ENCODE results near the gene BASP1.
"Not testable (repeated sequence)": the region's sequence is repeated elsewhere in the genome, so short reads cannot be mapped to it uniquely, and the experiment has no call there.

BASP1 gene

DNA sequence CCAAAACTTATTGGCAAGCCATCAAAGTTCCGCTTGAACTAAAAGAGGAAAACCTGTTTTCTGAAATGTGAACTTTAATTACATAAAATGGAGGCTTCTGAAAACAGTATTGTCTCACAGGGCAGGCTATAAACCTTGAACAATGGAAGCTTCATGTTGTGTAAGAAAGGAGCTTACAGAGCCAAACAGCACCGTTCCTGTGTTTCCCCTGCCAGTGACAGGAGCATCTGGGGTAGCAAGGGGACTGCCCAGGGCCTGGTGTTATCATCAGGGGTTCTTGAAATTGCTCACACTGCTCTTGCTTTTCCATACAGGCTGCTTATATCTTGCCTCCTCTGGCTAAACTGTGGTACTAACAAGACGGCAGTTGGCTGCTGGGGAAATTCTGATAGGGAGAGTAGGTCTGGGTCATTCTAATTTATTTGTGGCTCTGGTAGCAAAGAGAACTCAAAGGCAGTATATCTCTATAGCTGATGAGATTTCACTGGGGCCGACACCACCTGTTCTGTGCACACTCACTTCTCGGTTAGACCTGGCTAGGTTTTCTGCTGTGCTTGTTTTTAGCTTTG is 40.4 kb downstream of the BASP1 start:
- DNase-seq, result no peak

DNA sequence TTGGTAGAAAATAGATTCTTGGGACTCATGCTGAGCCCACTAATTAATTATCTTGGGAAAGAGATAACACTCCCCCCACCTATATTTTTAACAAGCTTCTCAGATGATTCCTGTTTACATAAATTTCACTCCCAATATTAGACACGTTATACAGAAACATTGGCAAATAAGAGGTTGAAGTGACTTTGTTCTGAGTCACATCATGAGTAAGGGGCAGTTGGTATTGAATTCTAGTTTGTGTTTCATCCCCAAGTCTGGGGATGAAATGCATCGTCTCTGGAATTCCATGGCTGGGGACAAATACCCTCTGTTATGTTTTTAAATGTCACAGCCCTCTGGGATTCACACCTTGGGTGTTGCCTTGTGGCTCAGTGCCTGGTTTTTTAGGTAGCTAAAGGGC is 41.0 kb downstream of the BASP1 start:
- no peak for DNase-seq

DNA sequence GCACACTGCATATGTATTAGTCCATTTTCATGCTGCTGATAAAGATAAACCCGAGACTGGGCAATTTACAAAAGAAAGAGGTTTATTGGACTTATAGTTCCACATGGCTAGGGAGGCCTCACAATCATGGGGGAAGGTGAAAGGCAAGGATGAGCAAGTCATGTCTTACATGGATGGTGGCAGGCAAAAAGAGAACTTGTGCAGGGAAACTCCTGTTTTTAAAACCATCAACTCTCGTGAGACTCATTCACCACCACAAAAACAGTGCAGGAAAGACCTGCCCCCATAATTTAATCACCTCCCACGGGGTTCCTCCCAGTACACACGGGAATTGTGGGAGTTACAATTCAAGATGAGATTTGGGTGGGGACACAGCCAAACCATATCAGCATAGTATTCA is 41.6 kb downstream of the BASP1 start:
- DNase-seq, result not testable (repeated sequence)

DNA sequence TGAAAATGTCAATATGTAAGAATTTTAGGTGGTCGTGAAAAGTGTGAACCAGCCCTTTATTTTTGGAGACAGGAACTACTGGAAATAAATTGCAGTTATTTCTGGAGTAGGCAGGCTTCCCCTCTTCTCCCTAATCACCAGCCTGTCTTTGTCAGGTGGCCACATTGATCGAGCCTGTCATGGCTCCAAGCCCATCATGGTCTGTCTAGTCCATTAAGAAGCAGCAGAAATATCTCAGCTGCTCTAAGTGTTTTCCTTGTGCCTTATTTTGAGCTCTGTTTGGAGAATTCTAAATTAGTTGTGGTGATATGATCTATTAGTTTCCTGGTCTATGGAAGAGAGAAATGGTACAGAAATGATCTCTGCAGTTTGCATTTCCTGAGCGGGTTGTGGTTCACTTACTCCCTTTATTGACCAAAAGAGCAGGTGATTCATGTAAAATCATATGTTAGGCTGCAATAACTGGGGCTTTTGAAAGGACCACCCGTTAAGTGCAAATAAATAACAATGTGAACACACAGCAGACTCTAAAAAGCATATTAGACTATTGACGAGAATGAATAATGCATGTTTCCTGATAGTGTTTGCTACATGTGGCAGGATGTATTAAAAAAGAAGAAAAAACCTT is 42.3 kb downstream of the BASP1 start:
- DNase-seq, result peak; percentile 59

DNA sequence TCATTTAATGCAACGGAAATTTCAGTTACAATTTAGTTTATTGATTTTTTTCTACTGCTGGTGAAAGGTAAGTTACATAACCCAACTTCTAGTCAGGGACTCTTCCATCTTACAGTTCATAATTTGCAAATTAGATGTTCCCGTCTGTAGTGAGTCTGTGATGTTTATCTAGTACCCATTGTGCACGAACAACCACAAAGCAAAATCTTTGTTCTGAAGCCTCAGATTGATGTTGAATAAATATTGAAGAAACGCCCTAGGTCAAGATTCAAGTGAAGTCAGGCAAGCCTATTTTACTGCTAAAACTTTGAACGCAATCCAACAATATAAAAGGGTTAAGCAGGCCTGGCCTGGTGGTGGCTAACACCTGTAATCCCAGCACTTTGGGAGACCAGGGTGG is 43.1 kb downstream of the BASP1 start:
- peak; percentile 78 for DNase-seq

DNA sequence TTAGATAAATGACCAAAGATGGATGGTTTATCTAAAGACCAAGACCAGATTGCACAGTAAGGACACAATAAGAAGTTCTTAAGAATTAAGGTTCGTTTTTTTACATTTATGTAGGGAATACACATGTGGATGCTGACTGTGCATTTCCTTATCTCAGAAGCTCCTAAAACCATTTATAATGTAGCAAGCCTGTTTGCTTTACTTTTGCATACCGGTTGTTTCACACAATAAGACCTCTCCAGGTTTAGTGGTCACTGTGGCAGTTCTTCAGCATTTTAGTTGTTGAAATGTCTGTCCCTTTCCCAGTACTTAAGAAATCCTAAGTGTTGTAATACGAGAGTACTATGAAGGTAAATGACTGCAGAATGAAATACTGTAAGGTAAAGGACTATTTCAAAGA is 43.6 kb downstream of the BASP1 start:
- DNase-seq, result peak; percentile 50

DNA sequence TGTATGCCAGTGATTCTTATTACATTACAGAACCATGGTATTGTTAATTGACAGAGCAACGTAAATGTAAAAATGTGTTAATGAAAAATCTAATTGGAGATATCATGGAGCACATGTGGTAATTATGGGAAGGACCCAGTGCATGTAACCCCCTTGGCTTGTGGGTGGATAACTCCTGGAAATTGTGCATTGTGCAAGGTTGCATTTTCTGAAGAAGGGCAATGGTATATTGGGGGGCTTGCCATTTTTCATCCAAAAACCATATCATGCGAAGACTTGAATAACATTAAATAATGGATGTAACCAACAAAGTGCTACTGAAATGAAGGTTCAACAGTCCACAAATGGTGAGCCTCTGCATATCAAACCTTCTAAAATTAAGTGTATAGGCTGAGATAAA is 47.6 kb downstream of the BASP1 start:
- no peak for DNase-seq

DNA sequence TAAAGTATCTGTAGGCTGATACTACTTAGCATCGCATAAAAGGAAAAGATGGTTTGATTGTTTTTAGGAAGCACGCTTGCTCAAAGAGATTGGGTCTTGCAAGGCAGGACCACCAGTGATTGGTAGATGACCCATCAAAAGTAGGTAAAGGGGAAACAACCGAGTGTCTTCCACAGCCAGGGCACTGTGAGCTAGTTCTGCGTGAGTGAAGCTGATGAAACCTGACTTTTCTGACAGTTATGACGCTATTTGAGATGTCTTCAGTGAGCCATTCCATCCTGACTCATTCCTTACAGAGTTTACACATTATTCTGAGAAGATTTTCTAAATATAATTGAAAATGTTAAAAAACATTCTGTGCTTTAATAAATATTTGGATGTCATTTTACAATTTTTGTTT is 49.7 kb downstream of the BASP1 start:
- DNase-seq, result no peak

DNA sequence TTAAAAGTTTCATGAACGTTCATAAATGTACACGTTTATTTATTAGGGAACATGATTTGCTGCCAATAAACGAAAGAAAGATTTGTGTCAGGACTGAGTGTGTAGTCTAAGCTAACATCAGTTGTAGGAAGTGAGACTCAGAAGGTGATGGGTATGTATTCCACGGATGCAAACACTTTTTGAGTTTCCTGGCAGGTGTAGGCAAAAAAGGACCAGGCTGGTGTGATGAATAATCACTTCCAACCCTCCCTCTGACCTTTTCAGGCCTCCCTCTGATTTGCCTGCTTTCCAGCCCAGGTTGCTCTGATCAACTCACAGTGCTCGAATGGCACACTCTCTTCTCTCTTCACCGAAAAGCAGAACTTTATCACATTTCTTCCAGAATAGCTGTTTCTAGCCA is 51.8 kb downstream of the BASP1 start:
- DNase-seq, result peak; percentile 75

DNA sequence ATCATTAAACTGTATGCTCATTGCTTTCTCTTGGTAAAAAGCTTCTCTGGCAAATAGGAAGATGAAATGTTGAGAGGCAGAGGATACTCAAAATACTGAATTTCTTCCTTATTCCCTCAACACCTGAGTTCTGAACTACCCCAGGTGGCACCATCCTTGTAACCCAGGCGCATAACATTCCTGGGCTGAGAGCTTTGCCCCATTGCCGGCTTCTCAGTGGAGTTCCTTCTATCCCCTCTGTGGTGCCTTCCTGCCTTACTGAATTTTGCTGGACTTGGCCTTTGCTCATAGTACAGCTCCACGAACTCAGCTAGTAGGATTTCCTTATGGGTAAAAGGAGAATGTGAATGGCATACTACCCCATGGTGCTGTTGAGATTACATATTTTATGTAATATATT is 54.7 kb downstream of the BASP1 start:
- no peak for DNase-seq

DNA sequence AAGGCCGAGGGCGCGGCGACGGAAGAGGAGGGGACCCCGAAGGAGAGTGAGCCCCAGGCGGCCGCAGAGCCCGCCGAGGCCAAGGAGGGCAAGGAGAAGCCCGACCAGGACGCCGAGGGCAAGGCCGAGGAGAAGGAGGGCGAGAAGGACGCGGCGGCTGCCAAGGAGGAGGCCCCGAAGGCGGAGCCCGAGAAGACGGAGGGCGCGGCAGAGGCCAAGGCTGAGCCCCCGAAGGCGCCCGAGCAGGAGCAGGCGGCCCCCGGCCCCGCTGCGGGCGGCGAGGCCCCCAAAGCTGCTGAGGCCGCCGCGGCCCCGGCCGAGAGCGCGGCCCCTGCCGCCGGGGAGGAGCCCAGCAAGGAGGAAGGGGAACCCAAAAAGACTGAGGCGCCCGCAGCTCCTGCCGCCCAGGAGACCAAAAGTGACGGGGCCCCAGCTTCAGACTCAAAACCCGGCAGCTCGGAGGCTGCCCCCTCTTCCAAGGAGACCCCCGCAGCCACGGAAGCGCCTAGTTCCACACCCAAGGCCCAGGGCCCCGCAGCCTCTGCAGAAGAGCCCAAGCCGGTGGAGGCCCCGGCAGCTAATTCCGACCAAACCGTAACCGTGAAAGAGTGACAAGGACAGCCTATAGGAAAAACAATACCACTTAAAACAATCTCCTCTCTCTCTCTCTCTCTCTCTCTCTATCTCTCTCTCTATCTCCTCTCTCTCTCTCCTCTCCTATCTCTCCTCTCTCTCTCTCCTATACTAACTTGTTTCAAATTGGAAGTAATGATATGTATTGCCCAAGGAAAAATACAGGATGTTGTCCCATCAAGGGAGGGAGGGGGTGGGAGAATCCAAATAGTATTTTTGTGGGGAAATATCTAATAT is 58.1 kb downstream of the BASP1 start:
- DNase-seq, result no peak

DNA sequence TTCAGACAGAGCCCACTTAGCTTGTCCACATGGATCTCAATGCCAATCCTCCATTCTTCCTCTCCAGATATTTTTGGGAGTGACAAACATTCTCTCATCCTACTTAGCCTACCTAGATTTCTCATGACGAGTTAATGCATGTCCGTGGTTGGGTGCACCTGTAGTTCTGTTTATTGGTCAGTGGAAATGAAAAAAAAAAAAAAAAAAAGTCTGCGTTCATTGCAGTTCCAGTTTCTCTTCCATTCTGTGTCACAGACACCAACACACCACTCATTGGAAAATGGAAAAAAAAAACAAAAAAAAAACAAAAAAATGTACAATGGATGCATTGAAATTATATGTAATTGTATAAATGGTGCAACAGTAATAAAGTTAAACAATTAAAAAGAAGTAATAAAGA is 59.0 kb downstream of the BASP1 start:
- no peak for DNase-seq

DNA sequence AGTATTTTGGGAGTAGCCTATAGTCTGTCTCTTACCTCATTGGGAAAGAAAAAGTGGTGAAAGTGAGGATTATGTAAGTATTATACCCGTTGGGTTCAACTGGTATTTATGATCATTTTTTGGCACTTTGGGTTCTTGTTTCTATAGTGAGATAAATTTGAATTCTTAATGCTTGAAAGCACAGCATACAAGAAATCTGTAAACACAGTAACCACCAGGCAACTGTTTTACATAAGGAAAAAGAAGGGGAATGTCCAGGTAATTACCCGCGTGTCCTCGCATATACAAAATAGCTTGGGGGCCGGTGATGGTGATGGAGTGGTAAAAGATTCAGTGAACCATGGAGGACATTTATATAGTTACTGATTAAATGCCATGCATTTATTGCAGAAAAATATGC is 60.5 kb downstream of the BASP1 start:
- peak; percentile 72 for DNase-seq

DNA sequence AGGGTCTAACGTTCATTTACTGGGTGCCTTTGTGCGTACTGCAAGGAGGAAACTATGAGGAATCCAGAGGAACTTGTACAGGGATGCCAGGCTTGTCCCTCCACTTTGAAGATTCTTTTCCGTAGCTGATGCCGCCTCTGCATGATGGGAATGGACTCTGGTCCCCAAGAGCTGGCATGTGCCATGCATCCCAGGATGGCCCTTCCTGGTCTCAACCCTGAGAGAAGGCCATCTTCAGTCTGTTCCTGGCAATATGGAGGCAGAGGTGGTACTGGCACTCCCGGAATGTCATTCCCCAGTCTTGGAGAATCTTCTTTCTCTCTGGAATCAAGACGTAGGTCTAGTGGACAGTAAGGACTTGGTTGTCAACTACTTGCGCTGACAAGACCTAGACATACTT is 61.5 kb downstream of the BASP1 start:
- DNase-seq, result no peak

DNA sequence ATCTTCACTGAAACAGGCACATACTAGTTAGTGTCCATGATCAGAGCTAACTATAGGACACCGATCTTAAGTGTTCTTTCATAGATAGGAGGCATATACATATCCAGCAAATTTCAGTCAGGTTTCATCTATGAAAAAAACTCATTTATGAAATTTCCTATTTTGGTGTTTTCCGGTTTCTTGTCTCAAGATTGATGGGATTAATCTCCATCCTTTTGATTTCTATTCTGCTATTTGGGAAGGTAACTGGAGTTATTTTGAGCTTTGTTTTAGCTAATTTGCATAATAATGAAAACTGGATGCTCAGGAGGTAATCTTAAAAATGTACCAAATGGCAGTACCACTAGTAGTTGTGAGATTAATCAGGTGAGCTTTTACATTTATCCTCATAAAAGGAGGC is 62.1 kb downstream of the BASP1 start:
- no peak for DNase-seq

DNA sequence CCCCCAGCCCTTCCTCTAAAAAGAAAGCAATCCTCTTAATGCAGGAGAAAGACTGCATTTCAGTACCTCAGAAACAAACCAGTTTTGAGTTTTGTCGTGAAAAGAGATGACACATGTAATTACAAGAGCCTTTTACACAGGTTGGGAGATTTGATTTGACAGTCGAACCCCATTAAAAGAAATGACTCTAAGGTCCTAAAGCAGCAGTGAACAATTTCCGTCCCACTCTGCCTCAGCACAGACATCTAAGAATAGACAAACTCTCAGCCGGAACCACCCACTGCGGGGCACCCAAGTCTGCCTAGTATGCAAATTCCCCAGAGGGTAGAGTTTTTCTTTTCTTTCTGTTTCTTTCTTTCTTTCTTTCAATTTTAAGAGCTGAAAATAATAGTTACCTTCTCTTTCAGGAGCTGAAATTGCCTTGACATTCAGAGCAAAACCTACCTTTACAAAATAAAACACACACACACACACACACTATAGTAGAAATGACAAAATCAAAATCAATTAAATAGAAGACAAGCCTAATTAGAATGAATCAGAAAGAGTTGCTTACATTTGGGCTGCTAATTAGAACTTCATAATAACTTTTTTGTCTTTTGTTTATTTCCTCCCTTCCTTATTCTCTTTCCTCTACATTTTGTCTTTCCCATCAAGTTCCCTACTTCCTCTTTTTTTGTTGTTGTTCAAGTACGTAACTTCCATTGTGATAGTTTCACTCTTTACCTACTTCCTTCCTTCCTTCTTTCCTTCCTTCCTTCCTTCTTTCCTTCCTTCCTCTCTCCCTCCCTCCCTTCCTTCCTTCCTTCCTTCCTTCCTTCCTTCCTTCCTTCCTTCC is 65.1 kb downstream of the BASP1 start:
- no peak for DNase-seq

DNA sequence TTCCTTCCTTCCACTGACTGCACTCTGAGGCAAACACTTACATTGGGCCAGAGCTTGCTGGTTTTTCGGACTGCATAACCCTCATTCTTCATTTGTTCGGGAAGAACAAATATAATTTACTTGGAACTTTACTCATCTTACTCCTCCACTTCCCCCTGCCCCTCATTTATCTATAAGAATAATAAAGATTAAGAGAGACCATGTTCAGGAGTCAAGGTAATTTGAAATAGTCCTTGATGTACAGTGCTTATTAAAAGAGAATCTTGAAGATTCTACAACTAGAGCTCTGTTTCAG is 65.6 kb downstream of the BASP1 start:
- no peak for DNase-seq

DNA sequence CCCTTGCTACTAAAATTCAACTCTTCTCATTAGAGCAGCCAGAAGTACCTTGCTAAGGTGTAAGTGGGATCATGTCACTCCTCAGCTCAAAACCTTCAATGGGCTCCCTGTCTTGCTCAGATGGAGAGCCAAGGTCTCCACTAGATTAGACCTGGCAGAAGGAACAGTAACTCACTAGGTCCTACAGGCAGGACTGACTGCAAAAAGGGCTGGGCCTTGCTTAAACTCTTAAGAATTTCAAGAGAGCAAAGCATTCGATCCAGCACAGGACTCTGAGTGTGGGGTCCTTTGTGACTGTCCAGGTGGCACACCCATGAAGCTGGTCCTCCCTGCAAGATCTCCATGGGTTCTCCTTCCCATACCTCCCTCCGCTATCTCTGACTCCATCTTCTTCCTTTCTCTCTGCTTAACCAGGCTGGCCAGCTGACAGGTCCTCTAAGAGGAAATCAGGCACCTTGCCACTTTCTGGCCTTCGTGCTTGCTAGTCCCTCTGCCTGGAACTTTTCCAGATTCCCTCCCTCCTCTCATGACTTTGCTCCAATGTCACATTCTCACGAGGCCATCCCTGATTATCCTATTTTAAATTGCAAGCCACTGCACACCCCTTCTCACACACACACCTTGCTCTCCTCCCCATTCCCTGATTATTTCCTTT is 70.2 kb downstream of the BASP1 start:
- no peak for DNase-seq

DNA sequence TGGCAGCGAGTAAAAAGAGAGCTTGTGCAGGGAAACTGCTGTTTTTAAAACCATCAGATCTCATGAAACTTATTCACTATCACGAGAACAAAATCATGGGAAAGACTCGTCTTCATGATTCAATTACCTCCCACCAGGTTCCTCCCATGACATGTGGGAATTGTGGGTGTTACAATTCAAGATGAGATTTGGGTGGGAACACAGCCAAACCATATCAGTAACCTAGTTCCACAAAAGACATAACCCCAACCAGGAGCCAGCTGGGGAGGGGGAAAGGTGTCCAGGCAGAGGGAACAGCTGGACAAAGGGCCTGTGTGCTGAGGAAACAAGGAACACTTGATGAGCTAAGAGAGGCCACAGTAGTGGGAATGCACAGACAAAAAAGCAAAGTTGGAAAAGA is 71.1 kb downstream of the BASP1 start:
- no peak for DNase-seq

DNA sequence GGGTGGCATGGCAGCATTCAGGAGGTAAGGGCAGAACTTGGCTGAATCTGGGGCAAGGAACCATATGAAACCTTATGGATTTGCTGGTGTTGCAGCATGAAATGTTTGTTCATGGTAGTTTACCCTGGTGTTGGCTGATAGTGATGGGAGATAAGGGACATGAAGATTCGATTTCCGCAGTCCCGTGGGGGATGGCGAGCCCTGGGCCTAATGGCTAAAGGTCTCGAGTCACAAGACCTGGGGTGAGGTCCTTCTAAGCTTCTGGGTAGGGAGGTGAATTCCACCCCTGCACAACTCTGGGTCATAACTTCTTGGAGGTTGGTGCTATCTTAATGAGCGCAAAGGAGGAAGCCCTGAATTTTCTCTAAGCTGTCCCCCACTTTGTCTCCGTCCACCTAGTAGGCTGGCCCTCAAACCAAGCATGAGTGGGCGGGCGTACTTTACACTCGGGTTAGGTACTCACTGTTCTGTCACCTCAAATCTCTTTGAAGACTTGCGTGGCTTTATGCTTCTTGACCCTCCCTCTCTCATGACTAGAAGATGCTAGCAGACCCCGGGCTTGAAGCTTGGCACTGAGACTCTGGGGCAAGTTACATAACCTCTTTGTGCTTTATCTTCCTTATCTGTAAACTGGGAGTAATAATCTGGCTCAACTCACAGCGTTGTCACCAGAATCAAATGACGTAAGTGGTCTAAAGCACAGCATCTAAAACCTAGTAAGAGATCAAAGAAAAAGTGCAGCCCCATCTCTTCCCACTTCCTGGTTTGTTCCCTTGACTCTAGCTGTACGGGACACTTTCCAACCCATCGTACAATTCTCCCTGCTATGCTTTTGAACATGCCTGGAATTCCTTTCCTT is 72.5 kb downstream of the BASP1 start:
- DNase-seq, result no peak

DNA sequence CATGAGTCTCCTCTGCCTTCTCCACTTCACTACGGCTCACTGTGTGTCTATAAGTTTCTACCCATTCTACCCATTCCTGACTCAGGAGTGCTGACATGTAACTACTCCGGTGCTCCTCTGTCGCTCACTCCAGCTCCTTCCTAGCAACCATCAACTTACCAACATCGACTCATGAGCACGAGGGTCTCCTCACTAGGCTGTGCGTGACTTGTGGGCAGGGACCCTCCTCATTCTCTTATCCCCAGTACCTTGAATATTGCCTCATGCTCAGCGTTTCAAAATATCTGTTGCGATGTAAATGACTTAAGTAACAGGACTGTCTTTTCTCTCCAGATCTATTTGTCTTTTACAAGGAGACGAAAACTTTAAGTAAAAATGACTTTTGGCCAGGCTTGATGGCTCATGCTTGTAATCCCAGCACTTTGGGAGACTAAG is 73.1 kb downstream of the BASP1 start:
- no peak for DNase-seq

DNA sequence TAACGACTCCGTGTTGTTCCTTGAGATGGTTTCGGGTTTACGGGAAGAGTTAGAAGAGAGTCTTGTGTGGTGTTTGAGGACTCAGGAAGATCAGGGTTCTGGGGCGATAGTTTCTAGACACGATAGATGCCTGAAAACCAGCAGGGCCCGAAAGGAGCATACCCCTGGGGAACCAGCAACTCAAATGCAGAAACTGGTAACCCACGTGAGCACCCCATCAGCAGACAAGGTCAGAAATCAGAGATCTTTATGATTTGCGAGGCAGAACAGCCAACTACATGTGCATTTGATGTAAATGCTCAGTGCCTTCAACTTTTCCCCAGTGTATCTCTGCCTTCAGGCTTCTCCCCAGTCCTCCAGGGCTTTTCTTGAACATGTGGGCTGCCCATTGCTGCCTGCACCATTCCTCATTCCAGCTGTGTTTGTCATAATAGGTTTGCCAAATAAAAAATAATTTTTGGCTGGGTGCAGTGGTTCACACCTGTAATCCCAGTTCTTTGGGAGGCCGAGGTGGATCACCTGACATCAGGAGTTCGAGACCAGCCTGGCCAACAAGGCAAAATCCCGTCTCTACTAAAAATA is 75.1 kb downstream of the BASP1 start:
- DNase-seq, result no peak

Measured in NCI-H526 treated with DMSO at 0.1 percent for 48 hours (cell line).